ENCODE data around the gene CYSTM1.

DNA sequence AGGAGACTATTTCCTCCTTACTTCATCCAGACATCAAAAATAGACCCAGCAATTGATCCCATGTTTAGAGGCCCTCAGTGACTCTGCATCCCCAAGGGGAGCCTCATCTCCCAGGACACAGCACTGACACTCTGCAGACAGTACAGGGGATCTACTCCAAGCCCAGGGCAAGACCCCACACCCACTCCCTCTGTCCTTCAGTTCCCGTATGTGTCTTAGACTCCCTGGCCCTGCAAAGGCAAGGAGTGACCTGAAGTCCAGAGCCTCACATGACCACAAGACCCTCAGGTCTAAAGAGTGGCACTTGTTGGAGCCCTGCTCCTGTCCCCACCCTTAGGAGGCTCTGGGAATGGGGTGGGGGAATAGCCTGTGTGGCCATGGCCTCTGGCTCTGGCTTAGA lies 27.5 kb upstream of the CYSTM1 start:
- TF ChIP-seq, protein P1, sequence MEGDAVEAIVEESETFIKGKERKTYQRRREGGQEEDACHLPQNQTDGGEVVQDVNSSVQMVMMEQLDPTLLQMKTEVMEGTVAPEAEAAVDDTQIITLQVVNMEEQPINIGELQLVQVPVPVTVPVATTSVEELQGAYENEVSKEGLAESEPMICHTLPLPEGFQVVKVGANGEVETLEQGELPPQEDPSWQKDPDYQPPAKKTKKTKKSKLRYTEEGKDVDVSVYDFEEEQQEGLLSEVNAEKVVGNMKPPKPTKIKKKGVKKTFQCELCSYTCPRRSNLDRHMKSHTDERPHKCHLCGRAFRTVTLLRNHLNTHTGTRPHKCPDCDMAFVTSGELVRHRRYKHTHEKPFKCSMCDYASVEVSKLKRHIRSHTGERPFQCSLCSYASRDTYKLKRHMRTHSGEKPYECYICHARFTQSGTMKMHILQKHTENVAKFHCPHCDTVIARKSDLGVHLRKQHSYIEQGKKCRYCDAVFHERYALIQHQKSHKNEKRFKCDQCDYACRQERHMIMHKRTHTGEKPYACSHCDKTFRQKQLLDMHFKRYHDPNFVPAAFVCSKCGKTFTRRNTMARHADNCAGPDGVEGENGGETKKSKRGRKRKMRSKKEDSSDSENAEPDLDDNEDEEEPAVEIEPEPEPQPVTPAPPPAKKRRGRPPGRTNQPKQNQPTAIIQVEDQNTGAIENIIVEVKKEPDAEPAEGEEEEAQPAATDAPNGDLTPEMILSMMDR (IDR thresholded peaks at IDR 0.05): no peak
- TF ChIP-seq POLR2A (IDR thresholded peaks at IDR 0.05): no peak
